AG09319 (cell line): ENCODE data around the gene ACAP3.

Experiments used
- DNase-seq: peaks from one replicate; pipeline ENCODE4 v3.0.0-alpha.2; 2010; ENCODE audit warnings: low read depth; ENCODE audit errors: extremely low read depth
- TF ChIP-seq, protein P1 (sequence below): IDR thresholded peaks from 2 replicates; pipeline ENCODE4 v1.5.1; 2011; ENCODE audit warnings: low read depth, mild to moderate bottlenecking, inconsistent platforms, low read length, moderate library complexity

ACAP3 gene

DNA sequence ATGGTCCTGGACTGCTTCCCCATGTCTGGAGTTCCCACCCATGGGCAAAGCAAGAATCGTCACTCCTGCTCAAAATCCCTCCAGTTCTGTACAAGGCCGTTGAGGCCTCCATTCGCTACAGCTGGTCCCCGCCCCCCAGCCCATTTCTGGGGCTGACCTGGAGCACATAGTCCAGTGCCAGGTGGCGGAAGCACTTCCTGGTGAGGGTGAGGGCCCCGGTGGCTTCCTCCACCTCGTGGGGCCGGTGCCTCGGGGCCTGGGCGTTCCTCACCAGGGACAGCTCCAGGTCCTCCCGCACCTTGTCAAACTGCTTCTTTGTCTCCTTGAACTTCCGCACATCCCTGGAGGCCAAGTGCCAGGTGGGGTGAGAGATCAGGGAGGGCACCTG is 7.4 kb downstream of the ACAP3 start:
- TF ChIP-seq, protein P1, sequence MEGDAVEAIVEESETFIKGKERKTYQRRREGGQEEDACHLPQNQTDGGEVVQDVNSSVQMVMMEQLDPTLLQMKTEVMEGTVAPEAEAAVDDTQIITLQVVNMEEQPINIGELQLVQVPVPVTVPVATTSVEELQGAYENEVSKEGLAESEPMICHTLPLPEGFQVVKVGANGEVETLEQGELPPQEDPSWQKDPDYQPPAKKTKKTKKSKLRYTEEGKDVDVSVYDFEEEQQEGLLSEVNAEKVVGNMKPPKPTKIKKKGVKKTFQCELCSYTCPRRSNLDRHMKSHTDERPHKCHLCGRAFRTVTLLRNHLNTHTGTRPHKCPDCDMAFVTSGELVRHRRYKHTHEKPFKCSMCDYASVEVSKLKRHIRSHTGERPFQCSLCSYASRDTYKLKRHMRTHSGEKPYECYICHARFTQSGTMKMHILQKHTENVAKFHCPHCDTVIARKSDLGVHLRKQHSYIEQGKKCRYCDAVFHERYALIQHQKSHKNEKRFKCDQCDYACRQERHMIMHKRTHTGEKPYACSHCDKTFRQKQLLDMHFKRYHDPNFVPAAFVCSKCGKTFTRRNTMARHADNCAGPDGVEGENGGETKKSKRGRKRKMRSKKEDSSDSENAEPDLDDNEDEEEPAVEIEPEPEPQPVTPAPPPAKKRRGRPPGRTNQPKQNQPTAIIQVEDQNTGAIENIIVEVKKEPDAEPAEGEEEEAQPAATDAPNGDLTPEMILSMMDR, result no peak
- no peak for DNase-seq

DNA sequence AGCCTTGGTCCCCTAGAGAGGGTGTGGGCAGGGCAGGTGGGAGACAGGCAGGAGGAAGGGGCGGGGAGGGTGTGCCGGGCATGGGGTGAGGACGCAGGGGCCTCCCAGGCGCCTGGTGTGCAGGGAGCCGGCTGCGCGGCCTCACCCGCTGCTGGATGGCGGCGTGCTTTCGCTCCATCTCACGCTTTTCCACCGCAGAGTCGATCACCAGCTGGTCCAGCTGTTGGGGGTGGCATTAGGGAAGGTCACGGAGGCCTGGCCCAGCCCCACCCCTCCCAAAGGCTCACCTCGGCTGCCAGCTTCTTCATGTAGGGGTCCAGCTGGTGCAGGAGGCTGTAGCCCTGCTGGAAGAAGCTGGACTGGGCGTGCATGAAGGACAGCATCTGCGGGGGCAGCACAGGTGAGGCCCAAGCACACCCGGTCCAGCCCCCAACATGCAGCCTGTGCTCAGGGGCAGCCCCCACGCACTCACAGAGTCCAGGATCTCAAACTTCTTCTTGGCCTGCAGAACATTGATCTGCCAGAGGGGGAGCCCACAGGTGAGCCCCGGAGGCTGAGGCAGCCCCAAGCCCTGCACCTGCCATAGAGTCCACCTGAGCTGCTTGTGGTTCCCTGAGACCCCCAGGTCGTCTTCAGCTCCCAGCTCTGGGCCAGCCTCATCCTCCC is 7.9 kb downstream of the ACAP3 start:
- TF ChIP-seq, protein P1, result peak; percentile 2; the same call in 1 of the 2 replicates
- DNase-seq, result no peak

DNA sequence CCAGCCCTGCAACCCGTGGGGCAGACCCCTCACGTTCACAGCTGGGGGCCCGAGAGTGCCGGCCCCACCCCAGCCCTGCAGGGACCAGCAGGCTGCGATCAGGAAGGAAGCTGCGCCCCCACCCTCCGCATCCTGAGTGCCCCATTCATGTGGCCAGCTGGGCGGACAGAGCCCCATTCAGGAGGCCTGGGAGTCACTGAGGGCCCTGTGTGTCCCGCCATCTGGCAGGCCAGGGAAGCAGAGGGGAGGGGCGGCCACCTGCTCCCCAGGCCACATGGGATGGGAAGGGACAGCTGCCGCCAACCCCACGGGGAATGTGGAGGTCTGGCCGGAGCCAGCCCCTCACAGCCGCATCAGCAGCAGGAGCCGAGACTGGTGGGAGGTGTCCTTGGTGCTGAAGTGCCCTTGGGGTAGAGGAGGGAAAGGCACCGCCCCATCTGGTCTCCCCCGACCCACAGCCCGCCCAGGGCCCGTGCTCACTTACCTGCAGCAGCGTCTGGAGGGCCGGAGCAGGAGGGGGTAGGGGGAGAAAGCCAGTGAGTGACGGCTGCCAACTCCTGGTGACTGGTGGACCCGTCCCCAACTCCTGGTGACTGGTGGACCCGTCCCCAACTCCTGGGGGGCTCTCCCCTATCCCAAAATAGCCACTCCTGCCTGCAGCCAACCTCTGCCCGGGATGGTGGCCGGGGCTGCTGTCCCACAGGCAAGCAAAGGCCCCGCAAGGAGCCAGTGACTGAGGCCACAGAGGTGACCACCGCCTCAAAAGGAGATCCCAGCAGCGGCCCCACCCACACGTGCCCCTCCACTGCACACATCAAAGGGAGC is 8.7 kb downstream of the ACAP3 start:
- TF ChIP-seq, protein P1, result no peak
- no peak for DNase-seq

DNA sequence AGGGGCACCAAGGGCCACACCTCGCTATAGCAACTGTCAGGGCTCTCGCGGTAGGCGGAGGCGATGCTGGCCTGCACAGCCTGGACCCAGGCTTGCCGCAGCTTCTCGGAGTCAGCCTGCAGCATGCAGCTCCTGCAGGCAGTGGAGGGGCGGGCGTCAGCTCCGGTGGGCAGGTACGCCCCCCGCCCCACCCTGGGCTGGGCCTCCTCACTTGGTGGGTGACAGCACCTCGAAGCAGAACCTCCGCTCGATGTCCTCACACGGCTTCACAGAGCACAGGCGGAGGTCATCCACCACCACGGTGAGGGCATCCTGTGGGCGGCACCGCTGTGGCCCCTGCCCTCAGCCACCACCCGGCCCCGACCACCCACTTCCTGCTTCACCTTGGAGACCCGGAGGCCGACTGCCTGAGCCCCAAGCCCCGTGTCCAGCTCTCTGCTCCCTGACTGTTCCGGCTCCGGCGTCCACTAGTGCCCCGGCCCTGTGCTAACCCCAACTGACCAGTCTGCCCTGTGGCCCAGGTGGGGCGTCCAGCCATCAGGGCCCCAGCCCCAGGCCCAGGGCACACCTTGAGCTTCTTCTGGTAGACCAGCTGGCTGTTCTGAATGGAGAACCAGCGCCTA is 9.8 kb downstream of the ACAP3 start:
- DNase-seq, result no peak
- TF ChIP-seq, protein P1, result no peak

DNA sequence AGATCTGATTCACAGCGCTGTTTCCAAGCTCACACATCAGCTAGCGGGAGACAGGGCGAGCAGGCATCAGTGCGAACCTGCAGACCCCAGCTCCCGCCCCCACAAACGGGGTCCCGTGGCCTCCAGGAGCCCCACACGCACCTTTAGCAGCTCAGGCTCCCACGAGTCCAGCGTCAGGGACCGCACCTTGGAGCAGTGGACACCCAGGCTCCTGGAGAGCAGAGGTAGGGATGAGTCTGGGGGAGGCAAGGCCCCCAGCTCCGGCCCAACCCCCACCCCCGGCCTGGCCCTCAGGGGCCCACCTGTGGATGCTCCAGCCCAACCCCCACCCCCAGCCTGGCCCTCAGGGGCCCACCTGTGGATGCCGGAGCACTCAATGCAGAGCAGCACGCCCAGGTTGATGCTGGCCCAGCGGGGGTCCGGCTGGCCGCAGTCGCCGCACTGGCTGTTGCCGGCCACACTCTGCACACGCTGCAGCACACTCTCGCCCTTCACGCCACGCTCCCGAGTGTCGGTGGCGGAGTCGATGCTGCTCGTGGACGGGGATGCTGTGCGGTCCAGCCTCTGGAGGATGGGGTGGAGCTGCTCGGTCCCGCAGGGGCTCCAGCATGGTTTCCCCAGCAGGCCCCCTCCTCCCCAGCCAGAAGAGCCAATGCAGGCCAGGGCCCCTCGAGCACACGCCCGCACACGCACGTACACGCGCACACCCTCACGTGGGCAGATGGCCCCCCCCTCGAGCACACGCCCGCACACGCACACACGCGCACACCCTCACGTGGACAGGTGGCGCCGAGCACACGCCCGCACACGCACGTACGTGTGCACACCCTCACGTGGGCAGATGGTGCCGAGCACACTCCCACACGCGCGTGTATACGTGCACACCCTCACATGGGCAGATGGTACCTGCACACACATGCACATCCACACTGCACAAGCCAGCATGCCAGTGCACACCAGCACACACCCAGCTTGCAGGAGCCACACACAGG is 11.4 kb downstream of the ACAP3 start:
- TF ChIP-seq, protein P1, result no peak
- no peak for DNase-seq

DNA sequence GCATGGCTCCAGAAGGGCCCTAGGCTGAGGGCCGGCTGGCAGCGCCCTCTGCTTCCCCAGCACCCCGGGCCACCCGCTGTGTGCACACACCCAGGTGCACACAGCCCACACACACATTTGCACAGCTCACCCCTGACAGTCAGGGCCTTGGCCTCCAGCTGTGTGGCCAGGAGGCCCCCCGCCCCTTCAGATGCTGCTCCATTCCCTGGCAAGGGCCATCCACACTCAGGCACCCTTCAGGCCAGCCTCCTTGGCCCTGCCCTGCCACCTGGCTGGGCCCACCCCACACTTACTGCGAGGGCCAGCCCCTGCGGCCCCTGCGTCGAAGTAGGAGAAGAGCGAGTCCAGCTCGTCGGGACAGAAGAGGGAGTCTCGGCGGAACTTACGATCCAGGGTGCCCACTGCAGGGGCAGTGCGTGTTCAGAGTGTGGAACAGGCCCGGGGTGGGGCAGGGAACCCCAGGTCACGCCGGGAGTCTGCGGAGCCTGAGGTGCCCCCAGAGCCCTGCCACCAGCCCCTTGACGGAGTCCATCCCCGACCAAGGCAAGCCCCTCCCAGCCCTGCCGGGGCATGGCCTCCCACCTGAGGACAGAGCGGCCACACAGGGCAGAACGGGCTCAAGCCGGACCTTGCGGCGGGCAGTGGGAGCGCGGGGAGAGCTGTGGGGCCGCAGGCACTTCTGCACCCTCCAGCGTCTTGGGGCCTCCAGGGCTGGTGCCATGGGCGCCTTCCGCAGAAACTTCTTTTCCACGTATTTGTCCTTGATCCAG is 12.4 kb downstream of the ACAP3 start:
- DNase-seq, result no peak
- TF ChIP-seq, protein P1, result no peak
